ENCODE results near the gene ULK1.

ULK1 gene

DNA sequence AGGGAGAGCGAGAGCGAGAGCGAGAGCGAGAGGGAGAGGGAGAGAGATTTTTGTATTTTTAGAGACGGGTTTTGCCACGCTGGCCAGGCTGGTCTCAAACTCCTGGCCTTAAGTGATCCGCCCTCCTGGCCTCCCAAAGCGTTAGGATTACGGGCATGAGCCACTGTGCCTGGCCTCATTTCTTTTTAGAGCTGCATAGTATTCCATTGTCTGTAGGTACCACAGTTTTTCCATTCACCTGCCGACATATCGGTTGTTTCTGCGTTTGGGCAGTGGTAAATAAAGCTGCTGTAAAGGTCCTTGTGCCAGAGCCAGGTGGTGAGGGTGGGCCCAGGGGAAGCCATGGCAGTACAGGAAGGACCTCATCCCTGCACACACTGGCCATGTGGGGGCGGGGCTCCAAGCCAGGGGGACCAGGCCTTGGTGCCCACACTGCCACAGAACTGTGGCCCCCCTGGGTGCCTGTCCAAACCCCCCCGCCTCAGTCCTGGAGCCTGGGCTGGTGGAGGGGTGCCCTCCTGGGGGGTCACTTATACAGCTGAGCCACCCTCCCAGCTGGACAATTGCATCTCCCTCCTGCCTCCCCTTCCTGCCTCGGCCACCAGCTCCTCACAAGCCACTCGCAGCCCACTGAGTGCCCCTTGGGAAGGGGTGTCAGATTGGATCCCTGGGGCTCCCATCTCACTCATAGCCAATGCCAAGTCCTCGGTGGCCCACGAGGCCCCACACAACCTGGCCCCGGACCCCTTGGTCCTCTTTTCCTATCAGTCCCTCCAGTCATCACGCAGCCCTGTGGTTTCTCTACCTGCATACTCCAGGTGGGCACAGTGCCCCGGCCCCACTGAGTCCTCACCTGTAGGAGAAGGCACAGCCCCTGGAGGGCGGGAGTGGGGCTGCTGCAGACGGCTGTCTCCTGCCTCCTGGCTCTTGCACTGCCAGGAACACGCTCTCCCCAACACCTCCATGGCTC lies 33.0 kb downstream of the ULK1 start:
- DNase-seq (ENCODE audit: low read depth) = no peak
- H3K4me3 ChIP-seq (ENCODE audit: low read depth, low read length) = no peak overlapping the region
- TF ChIP-seq, protein P1, sequence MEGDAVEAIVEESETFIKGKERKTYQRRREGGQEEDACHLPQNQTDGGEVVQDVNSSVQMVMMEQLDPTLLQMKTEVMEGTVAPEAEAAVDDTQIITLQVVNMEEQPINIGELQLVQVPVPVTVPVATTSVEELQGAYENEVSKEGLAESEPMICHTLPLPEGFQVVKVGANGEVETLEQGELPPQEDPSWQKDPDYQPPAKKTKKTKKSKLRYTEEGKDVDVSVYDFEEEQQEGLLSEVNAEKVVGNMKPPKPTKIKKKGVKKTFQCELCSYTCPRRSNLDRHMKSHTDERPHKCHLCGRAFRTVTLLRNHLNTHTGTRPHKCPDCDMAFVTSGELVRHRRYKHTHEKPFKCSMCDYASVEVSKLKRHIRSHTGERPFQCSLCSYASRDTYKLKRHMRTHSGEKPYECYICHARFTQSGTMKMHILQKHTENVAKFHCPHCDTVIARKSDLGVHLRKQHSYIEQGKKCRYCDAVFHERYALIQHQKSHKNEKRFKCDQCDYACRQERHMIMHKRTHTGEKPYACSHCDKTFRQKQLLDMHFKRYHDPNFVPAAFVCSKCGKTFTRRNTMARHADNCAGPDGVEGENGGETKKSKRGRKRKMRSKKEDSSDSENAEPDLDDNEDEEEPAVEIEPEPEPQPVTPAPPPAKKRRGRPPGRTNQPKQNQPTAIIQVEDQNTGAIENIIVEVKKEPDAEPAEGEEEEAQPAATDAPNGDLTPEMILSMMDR (IDR thresholded peaks at IDR 0.05; ENCODE audit: control insufficient read depth, extremely low read depth, insufficient read depth) = no peak

DNA sequence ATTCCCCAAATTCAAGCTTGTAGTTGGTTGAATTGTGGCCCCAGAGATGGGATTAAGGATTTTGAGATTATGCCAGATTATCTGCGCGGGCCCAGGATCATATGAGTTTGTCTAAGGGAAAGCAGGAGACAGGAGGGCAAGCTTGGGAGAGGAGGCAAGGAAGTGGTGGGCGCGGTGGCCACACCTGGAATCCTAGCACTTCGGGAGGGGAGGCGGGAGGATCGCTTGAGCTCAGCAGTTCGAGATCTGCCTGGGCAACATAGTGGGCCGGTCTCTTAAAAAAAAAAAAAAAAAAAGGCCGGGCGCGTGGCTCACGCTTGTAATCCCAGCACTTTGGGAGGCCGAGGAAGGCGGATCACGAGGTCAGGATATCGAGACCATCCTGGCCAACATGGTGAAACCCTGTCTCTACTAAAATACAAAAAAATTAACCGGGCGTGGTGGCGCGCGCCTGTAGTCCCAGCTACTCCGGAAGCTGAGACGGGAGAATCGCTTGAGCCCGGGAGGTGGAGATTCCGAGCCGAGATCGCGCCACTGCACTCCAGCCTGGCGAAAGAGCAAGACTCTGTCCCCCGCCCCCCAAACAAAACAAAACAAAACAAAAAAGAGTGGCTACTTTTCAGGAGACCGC lies 33.8 kb downstream of the ULK1 start:
- H3K4me3 ChIP-seq (ENCODE audit: low read depth, low read length) = peak overlapping the region; percentile 95
- TF ChIP-seq, protein P1 (IDR thresholded peaks at IDR 0.05; ENCODE audit: control insufficient read depth, extremely low read depth, insufficient read depth) = no peak
- no peak for DNase-seq (ENCODE audit: low read depth)

DNA sequence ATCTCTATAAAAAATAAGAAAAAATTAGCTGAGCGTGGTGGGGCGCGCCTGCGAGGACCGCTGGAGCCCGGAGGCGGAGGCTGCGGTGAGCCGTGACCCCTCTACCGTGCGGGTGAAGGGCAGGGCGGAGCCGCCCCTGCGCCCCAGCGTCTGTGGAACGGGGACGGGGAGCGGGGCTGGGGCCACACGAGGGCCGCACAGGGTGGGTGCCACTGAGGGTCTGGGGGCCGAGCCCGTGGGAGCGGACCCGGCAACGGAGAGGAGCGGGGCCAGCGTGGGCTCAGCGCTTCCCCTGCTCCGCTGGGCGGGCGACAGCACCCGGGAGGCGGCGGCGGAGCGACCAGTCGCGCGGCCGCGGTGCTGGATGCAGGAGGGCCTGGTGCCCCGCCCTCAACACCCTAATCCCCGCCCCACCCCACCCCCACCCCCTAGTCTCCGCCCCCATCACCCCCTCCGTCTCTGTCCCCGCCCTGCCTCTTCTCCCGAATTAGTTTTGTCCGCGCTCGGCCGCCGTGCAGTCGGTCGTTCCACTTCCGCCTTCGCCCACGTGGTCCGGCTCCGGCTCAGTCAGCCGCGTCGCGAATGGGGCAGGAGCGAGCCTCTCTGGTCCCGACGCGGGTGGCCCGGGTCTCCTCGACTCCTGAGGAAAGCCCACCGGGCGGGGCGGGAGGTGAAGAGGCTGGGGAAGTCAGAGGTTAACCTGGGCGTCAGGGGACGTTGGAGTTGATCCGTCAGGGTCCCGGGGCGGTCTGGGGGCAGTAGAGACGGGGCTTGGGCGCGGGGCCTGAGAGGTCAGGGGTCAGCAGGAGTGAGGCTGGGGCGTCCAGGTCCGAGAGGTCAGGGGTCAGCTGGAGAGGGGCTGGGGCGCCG lies 34.5 kb downstream of the ULK1 start, which contains the start of gene PUS1:
Gene PUS1, plus strand, starts transcription at position 566 of the 870 bp plus-strand sequence. CDS start 447 bp downstream, outside the sequence.
- H3K4me3 ChIP-seq (ENCODE audit: low read depth, low read length) = peak within 1 kb of the TSS; percentile 95
- DNase-seq (ENCODE audit: low read depth) = peak; percentile 82
- TF ChIP-seq, protein P1 (IDR thresholded peaks at IDR 0.05; ENCODE audit: control insufficient read depth, extremely low read depth, insufficient read depth) = no peak

DNA sequence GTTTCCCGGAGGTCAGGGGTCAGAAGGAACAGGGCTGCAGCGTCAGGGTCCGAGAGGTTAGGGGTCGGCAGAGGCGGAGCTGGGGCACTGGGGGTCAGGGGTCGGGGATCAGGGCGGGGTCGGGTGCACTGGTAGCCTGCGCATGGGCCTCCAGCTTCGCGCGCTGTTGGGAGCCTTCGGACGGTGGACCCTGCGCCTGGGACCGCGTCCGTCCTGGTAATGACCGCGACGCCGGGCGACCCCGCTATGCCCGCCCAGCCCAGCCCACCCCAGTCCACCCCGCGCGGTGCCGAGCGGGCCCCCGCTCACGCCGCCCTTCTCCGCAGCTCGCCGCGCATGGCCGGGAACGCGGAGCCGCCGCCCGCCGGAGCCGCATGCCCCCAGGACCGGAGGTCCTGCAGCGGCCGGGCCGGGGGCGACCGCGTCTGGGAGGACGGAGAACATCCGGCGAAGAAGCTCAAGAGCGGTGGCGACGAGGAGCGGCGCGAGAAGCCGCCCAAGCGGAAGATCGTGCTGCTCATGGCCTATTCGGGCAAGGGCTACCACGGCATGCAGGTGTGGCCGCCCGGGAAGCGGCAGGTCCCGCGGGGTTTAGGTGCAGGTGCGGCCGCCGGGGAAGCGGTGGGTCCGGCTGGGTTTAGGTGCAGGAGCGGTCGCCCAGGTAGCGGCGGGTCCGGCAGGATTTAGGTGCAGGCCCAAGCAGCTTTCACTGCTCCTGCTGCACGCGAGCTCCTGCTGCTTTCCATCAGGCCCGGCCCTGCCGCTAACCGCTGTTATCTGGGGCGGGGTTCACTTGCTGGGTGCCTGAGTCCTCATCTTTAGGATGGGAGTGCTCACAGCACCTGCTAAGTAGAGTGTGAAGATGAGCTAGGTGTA lies 35.4 kb downstream of the ULK1 start:
- TF ChIP-seq, protein P1 (IDR thresholded peaks at IDR 0.05; ENCODE audit: control insufficient read depth, extremely low read depth, insufficient read depth) = no peak
- DNase-seq (ENCODE audit: low read depth) = no peak
- H3K4me3 ChIP-seq (ENCODE audit: low read depth, low read length) = peak overlapping the region; percentile 95

DNA sequence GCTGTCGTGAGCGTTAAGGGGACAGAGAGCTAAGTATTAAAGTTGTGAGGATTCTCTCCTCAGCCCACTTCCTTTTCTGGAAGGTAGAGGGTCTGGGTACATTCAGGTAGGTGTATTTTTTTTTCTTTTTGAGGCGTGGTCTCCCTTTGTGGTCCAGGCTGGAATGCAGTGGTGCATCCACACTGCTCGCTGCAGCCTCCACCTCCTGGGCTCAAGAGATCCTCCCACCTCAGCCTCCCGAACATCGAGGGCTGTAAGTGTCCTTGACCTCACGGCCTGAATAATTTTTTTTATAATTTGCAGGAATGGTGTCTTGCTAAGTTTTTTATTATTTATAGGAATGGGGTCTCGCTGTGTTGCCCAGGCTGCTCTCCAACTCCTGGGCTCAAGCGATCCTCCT lies 36.1 kb downstream of the ULK1 start:
- DNase-seq (ENCODE audit: low read depth) = no peak
- H3K4me3 ChIP-seq (ENCODE audit: low read depth, low read length) = peak overlapping the region; percentile 95
- TF ChIP-seq, protein P1 (IDR thresholded peaks at IDR 0.05; ENCODE audit: control insufficient read depth, extremely low read depth, insufficient read depth) = no peak

DNA sequence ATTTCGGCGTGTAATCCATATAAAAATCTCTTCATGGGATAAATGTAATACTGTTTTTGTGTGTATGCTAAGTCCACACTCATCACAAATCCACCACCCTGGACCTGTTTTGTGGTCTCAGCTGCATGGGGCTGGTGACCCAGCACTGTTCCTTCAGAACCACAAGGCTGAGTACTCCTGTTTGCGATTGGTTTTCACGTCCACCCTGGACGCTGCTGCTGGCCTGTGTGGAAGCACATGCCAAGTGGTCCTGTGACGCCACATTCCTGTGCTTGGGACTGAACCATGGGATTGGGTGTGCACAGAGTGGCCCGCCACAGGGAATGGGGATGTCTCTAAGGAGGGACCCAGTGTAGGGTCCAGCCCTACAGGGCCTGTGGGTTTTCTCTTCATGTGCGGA lies 39.0 kb downstream of the ULK1 start:
- no peak overlapping the region for H3K4me3 ChIP-seq (ENCODE audit: low read depth, low read length)
- no peak for DNase-seq (ENCODE audit: low read depth)
- TF ChIP-seq, protein P1 (IDR thresholded peaks at IDR 0.05; ENCODE audit: control insufficient read depth, extremely low read depth, insufficient read depth) = no peak

Measured in LNCaP clone FGC (cell line).